CD4-positive, alpha-beta T cell treated with Interleukin-1 beta for 1 hour (primary cell): ENCODE results near the gene ZFP36L1.

Source experiments
- DNase-seq, 2 donors: peaks; one replicate each; pipeline ENCODE4 v3.0.0-alpha.2; 2020 to 2022

ZFP36L1 gene

DNA sequence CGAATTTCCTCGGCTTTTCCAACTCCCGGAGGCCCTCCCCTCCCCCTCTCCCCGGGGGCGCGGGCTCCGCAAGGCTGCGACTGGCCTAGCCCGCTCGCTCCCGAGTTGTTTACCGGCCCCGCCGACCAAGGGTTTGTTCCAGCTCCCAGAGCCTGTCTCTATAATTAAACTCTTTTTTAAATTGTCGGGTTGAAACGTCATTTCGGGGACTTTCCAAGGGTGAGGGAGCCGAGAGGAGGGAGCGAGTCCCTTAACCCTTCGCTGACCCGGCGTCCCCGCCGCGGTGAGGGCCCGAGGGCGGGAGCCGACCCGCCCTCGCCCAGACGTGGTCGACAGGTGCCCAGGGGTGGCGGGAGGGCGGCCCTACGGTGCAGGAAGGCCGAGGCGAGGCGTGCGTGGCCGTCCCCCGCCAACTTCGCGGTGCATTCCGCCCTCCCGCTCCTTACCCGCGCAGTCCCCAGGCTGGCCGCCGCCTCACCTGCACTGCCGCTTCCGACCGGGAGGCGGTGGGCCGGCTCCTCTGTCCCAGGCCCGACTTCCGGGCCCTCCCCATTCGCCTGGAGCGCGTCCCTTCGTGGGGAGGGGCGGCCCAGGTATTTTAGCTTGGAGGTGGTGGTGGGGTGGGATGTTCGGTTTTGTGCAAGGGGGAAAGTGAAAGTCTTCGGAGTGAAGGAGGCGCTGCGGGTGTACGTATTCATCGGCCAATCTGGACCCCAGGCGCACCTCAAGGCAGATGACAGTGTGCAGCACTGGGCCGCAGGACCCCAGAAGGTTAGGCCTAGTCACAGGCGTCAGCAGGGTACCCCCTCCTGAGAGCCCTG is 2.9 kb upstream of the ZFP36L1 start:
- DNase-seq: peak; percentile 89 to 92

DNA sequence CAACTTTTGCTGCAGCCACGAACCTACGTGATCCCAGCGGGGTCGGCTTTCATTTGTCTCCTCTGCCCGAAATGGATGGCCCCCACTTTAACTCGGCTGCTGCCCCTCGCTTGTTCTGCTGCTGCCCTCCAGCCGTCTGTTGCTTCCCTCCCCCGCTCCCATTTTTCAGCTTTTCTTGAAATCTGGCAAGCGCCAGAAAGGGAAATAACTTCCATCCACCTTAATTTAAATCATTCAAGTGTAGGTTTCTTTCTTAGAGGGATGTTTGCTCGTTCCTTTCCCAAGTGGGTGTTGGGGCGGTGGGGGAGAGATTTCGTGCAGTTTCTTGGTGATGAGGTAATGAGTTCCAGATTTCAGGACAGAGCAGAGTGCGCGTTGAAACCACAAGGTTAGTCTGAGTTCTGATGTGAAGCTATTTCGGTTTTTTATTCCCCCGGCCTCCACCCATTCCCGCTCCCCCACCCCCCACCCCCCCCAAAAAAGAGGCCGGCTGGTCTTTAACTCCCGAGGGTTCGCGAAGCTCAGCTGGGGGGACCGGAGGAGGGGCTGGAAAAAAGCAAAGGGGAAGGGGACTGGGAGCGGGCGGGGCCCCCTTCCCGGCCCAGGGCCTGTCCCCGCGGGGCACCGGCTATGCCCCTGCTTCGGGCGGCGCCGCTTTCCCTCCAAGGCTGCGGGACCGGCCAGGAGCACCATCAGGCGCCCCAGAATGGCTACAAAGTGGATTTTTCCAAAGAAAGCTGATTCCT is 2.2 kb upstream of the ZFP36L1 start:
- peak; percentile 64 to 66 for DNase-seq

DNA sequence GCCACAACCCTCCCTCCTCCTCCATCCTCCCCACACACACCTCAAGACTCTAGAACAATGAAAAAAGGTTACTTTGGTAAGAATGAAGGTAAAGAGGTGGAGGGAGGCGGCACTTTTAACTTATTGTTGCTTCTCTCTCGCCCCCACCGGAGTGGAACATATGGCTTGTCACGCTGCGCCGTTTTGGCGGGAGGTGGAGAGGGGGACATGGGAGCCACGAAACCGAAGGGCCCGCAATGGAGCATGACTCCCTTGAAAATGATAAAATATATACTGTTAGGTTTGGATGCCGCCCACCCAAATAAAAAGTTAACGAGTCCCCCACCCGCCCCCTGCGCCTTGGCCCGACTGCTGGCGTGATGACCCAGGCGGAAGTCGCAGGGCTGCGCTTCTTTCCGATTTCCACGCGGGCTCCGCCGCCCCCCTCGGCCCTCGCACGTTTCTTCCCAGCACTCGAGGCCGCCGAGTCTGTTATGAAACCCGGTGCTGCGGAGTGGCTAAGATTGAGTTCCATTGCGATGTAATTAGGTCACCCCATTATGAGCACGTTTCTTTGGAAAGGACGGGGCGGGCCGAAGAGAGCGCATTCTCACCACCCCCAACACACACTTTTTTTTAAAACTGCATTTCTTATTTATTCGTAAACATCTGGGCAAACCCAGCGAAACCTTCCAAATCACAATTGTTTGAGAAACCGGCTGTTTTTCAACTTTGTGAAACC is 1.4 kb upstream of the ZFP36L1 start:
- peak; percentile 87 to 88 for DNase-seq

DNA sequence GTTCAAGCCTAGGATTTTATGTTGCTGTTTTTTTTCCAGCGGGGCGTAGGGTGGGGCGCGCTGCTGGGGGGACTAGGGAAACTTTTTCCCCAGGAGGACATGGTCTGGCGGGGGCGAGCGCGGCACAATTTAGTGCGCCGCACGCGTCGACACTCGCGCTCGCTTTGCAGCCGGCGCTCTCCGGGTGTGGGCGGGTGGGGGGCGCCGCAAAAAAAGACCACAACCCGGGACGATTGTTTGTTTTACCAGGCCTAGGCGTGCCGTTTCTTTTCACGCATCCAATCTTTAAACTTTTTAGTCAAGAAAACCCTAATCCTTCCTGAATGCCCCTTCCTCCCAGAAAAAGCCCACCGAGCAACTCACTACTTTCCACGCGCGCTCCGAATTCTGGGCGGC is 865 bp upstream of the ZFP36L1 start:
- no peak for DNase-seq

DNA sequence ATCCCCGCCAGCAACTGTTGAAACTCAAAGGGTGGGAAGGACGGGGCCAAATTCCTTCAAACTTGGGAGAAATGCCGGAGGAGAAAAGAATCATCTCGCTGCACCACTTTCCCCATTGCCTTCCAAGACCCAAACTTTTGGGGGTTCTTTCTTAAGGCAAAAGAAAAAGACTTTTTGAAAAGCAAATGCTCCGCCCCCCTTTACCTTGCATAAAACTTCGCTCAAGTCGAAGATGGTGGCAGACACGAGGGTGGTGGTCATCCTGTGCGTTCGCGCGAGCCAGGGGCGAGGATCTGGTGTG is 239 bp downstream of the ZFP36L1 start:
- DNase-seq: no peak

DNA sequence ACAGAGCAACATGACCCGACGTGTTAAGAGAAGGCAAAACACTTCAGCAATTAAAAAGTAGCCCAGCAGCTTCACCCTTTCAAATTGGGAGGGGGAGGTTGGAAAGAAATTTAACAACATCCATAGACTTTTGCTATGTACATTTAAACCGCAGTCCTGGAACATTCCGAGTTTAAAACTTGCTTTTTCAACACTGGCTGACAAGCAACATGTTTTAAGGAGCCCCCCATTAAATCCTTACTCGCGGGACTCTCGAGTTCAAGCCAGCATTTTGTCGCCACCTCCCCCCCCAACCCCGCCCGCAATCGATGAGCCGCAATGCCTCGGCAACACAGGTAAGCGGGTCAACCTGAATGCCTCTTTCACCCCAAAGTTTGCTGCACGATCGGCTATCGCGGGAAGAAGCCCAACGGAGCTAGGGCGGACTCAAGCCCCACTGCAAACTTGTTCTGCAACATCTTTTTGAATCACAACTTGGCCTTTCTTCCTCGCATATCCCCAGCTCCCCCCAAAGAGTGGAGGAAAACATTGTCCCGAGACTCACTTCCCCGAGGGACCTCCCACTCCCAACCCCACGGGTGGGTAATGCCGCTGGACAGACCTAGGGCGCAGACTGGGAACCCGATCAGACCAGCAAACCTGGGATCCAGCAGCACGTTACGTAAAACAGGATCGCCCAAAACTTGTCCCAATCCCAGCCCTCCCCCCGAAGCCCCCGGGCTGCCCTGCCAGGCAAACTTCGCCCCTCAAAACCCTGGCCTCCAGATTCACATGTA is 777 bp downstream of the ZFP36L1 start:
- peak in 1 of 2 donors; percentile 37 for DNase-seq

DNA sequence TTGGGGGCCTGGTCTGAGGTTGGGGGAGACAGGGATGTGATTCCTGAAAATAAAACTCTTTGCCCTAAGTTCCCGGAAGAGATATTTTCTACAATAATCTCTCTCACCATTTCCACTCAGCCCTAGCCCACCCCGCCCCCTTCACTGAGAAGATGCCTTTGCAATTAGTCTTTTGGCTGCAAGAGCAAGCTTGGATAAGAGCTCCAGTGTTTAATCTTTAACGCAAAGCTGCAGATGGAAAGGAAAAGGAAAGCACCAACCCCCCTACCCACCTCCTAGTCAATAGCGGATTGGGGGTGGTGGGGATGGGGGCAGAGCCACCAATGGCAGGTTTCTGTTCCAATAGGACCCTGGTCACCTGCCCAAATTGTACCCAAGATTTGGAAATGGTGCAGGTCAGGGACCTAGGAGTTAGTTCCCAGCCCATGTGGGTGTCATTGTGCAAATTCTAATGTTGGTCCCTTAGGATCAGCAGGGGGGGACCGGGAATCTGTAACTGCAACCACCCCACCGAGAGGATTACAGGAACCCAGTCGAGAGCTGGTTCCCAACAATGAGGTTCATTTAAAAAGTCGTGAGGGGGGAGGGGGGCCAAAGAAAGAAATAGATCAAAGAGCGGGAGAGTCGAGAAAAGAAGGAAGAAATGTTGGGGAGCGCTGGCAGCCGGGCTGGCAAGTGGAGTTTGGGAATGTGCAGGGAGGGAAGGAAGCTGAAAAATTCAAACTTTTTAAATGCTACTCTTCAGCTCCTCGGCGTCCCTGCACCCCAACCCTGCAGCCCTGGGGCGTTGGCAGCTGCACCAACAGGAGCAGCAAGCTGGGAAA is 1.6 kb downstream of the ZFP36L1 start:
- no peak for DNase-seq

DNA sequence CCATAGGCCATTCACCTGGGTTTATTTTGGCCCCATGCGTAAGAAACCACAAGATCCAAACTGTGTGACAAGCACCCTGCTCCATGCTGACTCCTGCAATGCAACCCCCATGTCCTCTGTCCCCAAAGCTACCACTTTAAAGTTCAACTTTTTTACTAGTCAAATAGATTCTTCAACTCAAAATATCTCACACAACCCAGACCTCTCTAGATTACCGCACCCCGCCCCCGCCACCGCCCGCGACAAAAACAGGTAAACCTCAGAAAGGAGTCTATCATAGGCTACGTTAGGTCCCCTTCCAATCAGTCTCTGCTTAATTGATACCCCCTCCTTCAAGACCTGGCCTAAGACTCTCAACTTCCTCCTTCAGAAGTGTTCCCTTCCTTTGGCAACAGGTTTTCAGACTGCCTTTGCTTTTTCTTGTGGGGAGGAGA is 2.2 kb downstream of the ZFP36L1 start:
- peak; percentile 46 to 58 for DNase-seq

DNA sequence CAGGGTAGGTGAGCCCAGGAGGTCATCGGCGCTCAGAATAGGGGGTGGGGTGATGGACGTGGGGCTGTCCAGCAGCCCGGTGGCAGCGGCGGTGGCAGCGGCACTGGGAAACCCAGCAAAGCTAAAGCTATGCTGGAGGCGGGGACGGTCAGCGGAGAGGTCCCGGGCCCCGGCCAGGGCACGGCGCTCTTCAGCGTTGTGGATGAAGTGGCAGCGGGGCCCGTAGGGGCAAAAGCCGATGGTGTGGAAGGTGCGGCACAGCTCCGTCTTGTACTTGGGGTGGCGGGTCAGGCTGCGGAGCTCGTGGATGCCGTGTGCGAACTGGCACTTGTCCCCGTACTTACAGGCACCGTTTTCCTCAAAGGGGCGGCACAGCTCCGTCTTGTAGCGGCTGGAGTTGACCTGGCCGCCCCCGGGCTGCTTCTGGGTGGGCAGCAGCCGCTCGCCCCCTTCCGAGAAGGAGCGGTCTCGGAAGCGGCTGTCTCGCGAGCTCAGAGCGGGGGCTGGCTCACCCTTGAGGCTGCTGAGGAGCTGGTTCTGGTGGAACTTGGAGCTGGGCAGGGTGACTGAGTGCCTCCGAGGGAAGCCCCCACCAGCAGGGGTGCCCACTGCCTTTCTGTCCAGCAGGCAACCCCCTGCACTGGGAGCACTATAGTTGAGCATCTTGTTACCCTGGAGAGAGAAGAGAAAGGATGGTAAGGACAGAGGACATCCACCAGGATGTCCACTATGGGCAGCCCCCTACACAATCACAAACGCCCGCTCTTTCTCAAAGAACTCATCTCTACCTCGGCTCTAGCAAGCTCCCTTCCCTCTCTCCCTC is 2.8 kb downstream of the ZFP36L1 start:
- DNase-seq: no peak

DNA sequence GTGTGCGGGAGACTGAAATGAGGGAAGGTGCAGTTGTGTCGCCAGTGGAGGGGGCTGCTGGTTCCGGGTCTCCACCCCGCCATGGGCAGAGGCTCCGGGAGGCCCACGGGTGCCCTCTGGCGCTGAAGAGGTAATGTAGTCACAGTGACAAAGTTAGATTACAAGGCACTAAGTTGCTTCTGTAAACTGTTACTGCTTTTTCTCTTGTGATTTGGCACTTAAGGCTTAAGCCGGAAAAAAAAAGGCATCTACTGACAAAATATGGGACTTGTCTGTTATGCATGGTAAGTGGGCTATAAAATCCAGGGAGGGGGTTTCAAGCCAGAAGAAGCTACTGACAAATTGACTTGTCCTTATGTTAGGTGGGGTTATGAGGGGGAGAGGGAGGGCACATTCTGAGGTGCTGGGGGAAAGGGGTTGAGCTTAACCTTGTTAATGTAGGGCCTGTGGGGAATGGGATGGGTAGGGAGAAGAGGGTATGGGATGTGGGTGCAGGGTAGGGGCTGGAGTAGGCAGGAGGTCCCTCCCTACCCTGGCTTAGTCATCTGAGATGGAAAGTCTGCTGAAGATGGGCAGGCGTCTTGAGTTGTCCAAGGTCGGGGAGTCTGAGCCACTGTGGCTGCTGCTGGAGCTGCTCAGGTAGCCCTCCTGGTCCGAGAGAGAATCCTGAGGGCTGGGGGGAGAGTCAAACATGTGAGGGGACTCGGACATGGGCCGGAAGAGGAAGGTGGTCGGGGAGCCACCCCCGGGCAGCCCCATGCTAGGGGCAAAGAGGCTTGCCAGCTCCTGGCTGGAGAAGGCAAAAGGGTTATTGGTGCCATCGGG is 3.7 kb downstream of the ZFP36L1 start:
- DNase-seq: peak; percentile 89 to 90

DNA sequence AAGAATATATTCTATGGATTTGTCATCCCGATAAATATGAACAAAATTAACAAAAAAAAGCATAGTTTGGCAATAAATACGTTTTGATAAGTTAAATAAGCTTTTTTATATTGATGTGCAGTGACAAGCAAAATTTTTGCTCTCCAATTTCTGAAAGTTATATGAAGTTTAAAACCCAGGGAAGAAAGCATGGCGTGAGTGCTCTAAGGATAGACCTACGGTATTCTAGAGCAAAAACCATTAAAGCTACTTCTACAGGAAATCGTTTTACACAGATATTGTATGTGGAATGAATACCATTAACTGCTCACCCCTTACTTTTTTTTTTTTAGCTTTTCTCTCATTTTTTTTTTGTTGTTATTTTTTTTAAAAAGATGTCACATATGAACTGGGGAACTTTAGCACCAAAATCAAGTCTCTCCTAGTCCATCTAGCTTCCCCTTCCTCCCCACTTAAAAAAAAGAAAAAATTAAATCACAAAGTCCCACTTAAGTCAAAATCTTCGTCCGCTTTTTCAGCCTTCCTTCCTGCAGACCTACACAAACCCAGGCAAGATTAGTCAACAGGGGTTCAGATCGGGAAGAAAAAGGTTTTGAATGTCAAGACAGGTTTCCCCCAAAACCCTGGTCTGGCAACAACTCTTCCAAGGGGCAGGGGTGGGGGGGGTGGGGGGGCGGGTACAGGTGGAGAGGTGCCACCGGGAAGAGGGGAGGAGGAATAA is 4.4 kb downstream of the ZFP36L1 start:
- no peak for DNase-seq

DNA sequence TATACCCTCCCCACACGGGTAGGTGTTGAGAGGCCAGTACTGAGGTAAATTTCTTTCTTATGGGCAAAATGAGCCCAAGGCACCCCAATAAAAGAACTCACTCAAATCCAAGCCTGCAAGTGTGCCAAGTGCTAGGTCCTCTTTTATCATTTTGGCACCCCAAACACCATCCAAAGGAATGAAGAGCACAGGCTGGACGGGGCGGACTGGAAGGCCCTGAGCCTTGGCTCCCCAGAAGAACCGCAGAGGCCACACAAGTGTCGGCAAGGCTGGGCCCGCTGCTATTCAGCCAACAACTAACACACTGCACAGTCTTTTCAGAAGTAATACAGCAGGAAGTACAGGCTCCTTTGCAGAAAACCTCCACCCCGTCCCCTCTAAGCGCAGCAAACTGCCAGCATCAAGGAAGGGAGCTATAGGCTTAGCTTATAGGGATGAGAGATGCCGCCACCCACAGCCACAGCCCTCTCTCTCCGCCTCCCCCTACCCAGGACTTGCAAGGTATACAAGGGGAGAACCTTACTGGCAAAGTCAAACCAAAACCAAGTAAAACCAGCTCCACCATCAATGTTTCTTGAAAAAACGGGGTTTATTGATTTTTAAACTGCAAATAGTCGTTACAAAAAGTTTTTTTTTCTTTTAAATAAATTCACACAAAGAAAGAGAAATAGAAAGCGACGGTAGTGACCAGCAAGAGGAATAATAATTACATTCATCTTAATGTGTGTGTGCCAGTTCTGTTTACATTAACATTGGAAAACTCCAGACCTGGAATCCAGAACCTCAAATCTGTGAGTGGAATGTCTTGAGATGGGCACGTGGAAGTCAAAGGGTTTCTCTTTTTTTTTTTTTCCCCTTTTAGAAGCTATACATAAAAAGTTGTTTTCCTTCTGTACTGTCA is 5.5 kb downstream of the ZFP36L1 start:
- DNase-seq: peak; percentile 38 to 50

DNA sequence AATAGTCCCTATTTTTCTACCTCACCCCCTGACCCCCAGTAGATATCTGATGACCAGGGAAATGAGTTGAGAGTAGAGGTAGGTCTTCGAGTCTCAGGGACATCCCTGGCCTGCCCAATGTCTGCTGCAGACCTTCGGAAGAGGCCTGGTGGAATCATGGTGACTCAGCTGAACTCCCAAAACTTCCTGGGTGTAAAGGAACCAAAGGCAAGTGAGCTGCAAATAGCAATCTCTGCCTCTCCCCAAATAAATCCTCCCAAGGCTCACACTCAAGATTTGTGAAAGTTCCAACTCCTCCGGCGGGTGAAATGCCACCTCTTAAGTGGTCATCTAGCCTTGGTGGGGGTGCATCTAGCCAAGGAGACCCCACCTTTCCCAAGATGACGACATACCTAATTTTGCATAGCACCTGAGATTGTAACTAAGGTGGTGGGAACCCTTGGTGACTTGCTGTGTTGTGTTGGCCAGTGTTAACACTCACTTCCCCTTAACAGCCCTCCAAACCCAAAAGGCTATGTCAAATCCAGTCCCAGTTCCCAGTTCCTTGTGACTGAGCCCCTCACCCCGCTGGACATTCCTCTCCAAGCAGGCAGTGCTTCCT is 6.3 kb downstream of the ZFP36L1 start:
- DNase-seq: no peak

DNA sequence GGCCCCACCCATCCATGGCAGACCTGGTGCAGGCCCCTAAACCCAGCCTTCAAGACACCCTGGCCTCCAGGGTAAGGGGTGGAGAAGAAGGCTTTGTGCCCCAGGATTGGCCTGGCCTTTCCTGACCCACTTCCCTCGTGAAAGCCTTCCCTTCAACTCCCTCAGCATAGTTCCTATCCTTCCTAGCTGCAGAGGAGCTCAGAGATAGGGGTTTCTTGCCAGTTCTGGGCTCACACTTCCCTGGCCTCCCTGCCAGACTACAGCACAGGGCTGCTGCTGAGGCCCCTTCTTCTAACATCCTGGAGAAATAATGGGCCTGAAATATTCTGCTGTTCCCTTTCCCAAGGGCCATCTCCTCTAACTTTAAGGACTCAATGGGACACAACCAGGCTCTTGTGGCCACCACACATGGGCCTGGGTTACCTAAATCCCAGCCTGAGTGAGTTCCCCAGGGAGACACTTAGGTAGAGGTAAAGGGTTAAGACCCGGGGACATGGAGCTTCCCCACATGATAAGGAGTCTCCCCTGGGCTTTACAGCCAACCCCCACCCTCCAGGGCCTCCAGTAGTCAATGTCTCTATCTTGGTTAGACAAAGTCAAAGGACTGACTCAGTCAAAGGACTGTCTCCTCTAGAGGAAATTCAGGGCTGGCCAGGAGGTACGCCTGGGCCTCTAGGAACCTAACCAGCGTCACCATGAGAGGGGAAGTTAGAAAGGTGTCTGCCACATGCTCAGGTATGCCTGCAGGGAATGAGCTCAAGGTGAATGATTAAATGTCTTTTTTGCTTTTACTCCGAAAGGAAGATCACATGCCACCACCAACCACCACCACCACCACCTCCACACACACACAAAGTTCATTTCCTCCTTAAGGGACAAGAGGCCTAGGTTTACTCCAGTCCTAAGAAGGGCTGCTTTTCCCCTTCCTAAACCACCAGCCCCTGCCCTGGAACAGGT is 7.1 kb downstream of the ZFP36L1 start:
- peak; percentile 32 to 52 for DNase-seq

DNA sequence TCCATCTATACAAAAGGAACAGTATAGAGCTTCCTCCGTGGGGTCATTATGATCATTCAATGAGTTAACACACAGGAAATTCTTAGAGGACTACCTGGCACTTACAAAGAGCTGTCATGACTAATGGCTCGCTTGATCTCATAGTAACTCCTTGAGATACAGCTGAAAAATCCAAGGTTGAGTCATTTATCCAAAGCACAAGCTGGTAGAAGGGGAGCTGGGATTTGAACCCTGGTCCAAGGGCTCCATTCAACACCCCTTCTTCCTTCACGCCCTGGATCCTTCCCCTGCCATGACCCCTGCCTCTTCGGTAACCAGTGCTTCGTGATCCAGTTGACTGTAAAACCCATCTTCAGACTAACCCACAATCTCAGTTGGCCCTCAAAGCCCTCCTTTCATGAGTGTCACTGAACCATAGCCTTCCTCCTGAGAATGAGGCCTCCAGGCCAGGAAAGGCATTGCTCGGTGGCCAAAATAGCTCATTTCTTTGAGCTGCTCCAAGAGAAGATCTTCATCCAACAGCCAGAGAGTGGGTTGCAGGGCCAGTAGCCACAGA is 7.8 kb downstream of the ZFP36L1 start:
- no peak for DNase-seq

DNA sequence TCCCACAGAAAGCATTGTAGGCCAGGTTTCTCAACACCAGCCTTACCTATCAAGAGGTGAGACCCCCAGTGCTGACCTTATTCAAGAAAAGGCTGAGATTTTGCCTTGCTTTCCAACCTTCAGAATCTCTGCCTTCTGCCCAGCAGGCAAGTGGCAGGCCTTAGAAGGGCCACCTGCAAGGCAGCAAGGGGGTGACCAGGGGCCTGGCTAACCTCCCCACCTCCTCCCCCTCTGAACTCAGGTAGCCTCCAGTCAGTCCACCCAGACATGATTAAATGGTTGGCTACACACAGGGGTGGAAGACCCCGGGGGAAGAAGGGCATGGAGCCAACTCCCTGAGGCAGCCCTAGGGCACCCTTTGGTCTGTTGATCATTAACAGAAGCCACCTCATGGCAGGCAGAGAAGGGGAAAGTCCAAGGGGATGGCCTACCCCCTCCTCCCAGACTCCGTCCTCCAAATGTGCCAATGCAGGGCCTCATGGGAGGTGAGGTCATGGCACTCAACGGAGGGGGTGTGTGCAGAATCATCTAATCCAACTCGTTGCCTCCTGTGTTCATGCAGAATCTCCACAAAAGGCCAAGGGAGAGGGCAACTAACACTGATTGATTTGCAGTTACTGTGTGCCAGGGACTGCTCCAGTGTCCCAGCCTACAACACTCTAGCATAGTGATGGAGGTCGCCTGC is 8.5 kb downstream of the ZFP36L1 start:
- no peak for DNase-seq
